Adrenal gland (tissue), 12 donors: Measurements from ENCODE around the gene FOXRED1. TPM values are rescaled to one million over a fixed set of nuclear protein-coding genes. Genes with fewer than 3 reads are reported as not detected.

Experiments
- DNase-seq, 7 donors: peaks; one replicate each; pipeline ENCODE4 v3.0.0-alpha.2; 2019 to 2020
- H3K27ac ChIP-seq, 5 donors: fragments of 200-600 bp; sonication (generic) in 4 of 5; 1 replicate in 3 of 5; 2 replicates in 2 of 5; pipeline versions ENCODE4 v1.5.1 to v1.8.0; 2016 to 2020; ENCODE audit warnings: mild to moderate bottlenecking in 1 of 5
- H3K27me3 ChIP-seq: fragments of 200-600 bp; 2 replicates; pipeline ENCODE4 v1.8.0; 2021
- H3K36me3 ChIP-seq, 2 donors: fragments of 200-600 bp; replicated peaks in 1 of 2; 1 replicate in 1 of 2; 2 replicates in 1 of 2; pipeline versions ENCODE4 v1.5.1 to v1.8.0; 2018 to 2022
- H3K4me1 ChIP-seq, 2 donors: fragments of 200-600 bp; replicated peaks in 1 of 2; 1 replicate in 1 of 2; 2 replicates in 1 of 2; pipeline versions ENCODE4 v1.5.1 to v1.8.0; 2018 to 2021
- H3K4me3 ChIP-seq, 4 donors: fragments of 200-600 bp; sonication (generic) in 3 of 4; one replicate each; pipeline ENCODE4 v1.5.1; 2016 to 2018
- H3K9me3 ChIP-seq, 3 donors: fragments of 200-600 bp; sonication (generic) in 1 of 3; replicated peaks in 1 of 3; 1 replicate in 2 of 3; 2 replicates in 1 of 3; pipeline versions ENCODE4 v1.5.1 to v1.8.0; 2016 to 2021
- POLR2A ChIP-seq, 2 donors: fragments of 450-650 bp; IDR thresholded peaks; one replicate each; pipeline ENCODE4 v1.6.1; 2017; ENCODE audit warnings: antibody characterized with exemption in 2 of 2, mild to moderate bottlenecking in 2 of 2, moderate library complexity in 1 of 2
- WGBS, 4 donors: extraction: QIAGEN DNeasy Blood & Tissue Kit in 2 of 4; methylation state at CpG; one replicate each; pipeline versions ENCODE4 v1.1.5 to v1.1.7; 2013 to 2017; 5-methylcytosine and 5-hydroxymethylcytosine counted together
- intact Hi-C, 2 donors: fragments of 100-400 bp; cut with DNase I; formaldehyde crosslinking; loops; one replicate each; pipeline versions ENCODE4 v1.14.1 to v1.15.0; 2022 to 2023
- polyA plus RNA-seq, 3 donors: library from polyadenylated mRNA; stranded (reverse); fragments of 200-250 nt in 2 of 3; fragments of 350-450 nt in 1 of 3; fragmentation: Illumina TruSeq in 1 of 3; extraction: RNeasy Lipid Tissue Mini Kit (QIAGEN cat#74804) in 1 of 3; gene quantifications; one replicate each; pipeline ENCODE4 v1.2.3, GENCODE V29; 2013 to 2014
- total RNA-seq, 9 donors: library from RNA; depleted of rRNA in 4 of 9; stranded (reverse); fragments of >200 nt in 4 of 9; fragments of 120-200 nt in 1 of 9; fragmentation: NEBNext Ultra II Directional in 1 of 9; extraction: Animal tissue kit (Norgen Biotek cat#: 25700) in 1 of 9; gene quantifications; one replicate each; pipeline versions ENCODE4 v1.1.0 to v1.2.4, GENCODE V29; 2013 to 2023
- TF ChIP-seq, protein P1 (sequence below), 6 experiments: fragments of 450-650 bp in 4 of 6; fragments of 200-600 bp in 2 of 6; sonication (generic) in 1 of 6; IDR thresholded peaks; 1 replicate in 5 of 6; 2 replicates in 1 of 6; pipeline versions ENCODE4 v1.5.1 to v1.8.0; 2016 to 2021; ENCODE audit warnings: antibody characterized with exemption in 6 of 6, mild to moderate bottlenecking in 2 of 6, moderate library complexity in 1 of 6
- donor health status: healthy with polysubstance abuse.
- donor health status: Bipolar disorder and iron deficiency.
- donor health status: DM: yes; HTN: yes; CAD: no.
- donor health status: DM: no; HTN: no; CAD: no.
- donor health status: DM: no; HTN: no; CAD: no.
- donor health status: DM: yes; HTN: yes; CAD: no.

FOXRED1 gene
- total and polyA plus RNA-seq, 12 donors, result 7.2 to 55.3 (median 29.6) TPM

DNA sequence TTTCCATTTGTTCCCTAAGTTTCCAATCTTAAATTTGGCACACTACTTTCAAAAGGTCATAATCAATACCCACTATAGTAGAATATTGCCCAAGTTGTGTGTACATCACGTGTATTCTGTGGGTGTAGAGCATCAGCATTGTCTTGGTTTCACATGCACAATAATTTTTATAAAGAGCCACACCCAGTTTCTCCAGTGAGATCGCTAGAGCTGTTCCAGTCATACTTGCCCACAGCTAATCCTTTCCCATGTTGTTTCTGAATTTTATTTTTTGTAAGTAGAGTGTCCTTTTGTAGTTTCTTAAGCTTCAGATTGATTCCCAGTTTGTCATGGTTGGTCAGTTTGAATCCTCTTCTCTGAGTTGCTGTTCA, 43.7 kb upstream of the FOXRED1 start:
- TF ChIP-seq POLR2A (IDR thresholded peaks at IDR 0.05), result no peak
- TF ChIP-seq, protein P1, sequence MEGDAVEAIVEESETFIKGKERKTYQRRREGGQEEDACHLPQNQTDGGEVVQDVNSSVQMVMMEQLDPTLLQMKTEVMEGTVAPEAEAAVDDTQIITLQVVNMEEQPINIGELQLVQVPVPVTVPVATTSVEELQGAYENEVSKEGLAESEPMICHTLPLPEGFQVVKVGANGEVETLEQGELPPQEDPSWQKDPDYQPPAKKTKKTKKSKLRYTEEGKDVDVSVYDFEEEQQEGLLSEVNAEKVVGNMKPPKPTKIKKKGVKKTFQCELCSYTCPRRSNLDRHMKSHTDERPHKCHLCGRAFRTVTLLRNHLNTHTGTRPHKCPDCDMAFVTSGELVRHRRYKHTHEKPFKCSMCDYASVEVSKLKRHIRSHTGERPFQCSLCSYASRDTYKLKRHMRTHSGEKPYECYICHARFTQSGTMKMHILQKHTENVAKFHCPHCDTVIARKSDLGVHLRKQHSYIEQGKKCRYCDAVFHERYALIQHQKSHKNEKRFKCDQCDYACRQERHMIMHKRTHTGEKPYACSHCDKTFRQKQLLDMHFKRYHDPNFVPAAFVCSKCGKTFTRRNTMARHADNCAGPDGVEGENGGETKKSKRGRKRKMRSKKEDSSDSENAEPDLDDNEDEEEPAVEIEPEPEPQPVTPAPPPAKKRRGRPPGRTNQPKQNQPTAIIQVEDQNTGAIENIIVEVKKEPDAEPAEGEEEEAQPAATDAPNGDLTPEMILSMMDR (IDR thresholded peaks at IDR 0.05), result no peak
- H3K4me1 ChIP-seq, result no peaks in the 10 kb centered on the region
- DNase-seq, result no peak
- intact Hi-C loops, result no loop called here
- H3K36me3 ChIP-seq, result peaks cover 0 to 3% of the 10 kb centered on the region in 2 donors
- H3K27me3 ChIP-seq, result no peaks in the 10 kb centered on the region
- no peak overlapping the region for H3K27ac ChIP-seq
- no peak overlapping the region for H3K4me3 ChIP-seq
- 91 to 96% (median 93%) methylated on average over 2 of the region's 2 CpGs for WGBS, 4 donors
- no peaks in the 10 kb centered on the region for H3K9me3 ChIP-seq

DNA sequence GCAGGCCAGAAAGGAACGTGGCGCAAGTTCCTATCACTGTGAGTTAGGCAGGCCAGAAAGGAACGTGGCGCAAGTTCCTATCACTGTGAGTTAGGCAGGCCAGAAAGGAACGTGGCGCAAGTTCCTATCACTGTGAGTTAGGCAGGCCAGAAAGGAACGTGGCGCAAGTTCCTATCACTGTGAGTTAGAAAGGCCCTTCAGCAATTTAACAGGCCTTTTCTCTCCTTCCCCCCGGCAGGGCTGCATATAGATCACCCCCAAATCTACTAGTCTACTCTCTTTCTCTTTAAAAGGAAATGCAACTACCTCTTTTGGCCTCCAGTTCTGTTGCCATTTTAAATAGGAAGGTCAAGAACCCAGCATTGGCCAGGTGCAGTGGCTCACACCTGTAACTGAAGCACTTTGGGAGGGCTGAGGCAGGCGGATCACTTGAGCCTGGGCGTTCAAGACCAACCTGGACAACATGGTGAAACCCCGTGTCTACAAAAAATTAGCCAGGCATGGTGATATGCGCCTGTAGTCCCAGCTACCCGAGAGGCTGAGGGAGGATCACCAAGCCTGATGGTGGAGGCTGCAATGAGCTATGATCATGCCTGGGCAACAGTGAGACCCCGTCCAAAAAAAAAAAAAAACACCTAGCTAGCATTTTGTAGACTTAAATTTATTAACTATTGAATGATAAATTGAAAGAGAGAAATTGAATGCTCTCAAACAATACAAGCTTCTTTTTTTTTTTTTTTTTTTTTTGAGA, 42.4 kb upstream of the FOXRED1 start:
- Histone ChIP-seq H3K27me3 (no peaks in the 10 kb centered on the region), H3K4me1 (no peaks in the 10 kb centered on the region), H3K36me3 (peaks cover 0 to 3% of the 10 kb centered on the region in 2 donors), H3K9me3 (no peaks in the 10 kb centered on the region), H3K4me3 (no peak overlapping the region), H3K27ac (no peak overlapping the region)
- 96 to 98% (median 96%) methylated on average over 7 to 11 of the region's 15 CpGs for WGBS, 4 donors
- no peak for DNase-seq
- intact Hi-C loops, result no loop called here
- TF ChIP-seq, protein P1 (IDR thresholded peaks at IDR 0.05), result no peak
- no peak for TF ChIP-seq POLR2A (IDR thresholded peaks at IDR 0.05)

DNA sequence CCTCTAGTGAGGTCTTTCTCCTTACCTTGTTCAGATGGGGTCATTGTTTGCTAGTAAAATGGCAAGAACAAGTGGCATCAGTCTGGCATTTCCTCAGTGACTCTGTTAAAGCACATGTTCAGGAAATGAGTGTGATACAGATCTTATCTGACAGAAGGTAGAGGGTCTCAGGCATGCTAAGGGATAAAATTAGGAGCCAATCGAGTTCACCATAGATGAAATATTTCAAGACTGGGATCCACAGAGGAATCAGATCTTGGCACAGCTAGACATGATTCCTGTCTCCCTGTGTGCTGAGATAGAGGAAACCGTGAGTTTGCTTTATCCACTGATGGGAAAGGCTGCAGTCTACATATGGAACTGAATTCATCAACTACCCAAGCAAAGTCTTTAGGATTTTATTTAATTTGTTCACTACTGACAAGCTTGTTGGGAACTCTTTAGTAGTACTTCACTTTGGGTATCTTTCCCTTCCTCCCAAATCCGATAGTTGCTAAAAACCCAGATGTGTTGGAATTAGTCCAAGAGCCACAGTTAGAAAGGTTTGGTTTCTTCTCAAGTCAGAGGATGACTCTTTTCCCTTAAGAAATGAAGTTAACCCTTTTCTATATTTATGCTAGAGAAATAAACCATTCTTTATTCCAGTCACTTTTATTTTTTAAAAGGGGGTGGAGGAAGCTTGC, 39.0 kb upstream of the FOXRED1 start:
- intact Hi-C loops, result no loop called here
- WGBS, 4 donors, result 56 to 74% (median 64%) methylated on average over 3 of the region's 3 CpGs
- TF ChIP-seq, protein P1 (IDR thresholded peaks at IDR 0.05), result no peak
- TF ChIP-seq POLR2A (IDR thresholded peaks at IDR 0.05), result no peak

DNA sequence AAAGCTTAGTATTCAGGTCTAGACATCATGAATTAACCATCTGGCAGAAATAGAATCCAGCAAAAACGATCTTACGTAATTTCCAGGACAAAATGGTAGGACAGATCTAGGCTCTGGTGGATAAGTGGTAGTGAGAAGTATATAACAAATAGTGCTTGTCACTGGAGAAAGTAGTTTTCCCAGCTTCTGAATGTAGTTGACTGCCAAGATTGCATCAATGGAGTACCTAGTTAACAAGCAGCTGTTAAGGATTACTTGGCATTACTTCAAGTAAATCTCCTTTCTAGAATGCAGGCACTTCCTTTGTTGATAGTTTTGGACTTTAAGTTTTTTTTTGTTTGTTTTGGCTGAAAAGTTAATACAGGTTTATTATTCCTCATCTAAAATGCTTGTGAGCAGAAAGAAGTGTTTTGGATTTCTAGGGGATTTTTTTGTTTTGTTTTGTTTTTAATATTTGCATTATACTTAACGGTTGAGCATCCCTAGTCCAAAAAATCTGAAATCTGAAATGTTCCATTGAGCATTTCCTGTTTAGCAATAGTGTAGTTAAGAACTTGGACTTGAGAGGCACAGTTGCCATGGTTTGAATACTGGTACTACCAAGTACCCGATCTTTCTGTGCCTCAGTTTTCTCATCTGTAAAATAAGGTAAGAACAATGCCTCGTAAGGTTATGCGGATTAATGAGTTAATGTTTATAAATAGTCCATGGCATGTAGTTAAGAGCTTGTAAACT, 37.1 kb upstream of the FOXRED1 start:
- peaks cover 0 to 5% of the 10 kb centered on the region in 2 donors for H3K4me1 ChIP-seq
- WGBS, 4 donors, result 79 to 82% (median 81%) methylated on average over 6 of the region's 6 CpGs

More for the DNA sequence above, 39.0 kb upstream of the FOXRED1 start:
- H3K9me3 ChIP-seq, result no peaks in the 10 kb centered on the region
- H3K27ac ChIP-seq, result no peak overlapping the region
- DNase-seq, result no peak
- H3K36me3 ChIP-seq, result peaks cover 0 to 3% of the 10 kb centered on the region in 2 donors
- H3K27me3 ChIP-seq, result no peaks in the 10 kb centered on the region
- peaks cover 0 to 5% of the 10 kb centered on the region in 2 donors for H3K4me1 ChIP-seq
- H3K4me3 ChIP-seq, result no peak overlapping the region

More for the DNA sequence above, 37.1 kb upstream of the FOXRED1 start:
- H3K9me3 ChIP-seq, result no peaks in the 10 kb centered on the region
- no peak for DNase-seq
- no peak overlapping the region for H3K27ac ChIP-seq
- TF ChIP-seq POLR2A (IDR thresholded peaks at IDR 0.05), result no peak
- TF ChIP-seq, protein P1 (IDR thresholded peaks at IDR 0.05), result no peak
- H3K27me3 ChIP-seq, result no peaks in the 10 kb centered on the region
- peaks cover 0 to 3% of the 10 kb centered on the region in 2 donors for H3K36me3 ChIP-seq
- H3K4me3 ChIP-seq, result no peak overlapping the region
- intact Hi-C loops, result no loop called here
